NOMO-1 (cell line): ENCODE data around the gene NGFR.

Experiments
- DNase-seq, 2 experiments: peaks; one replicate each; lab custom pipeline; 2025; ENCODE audit not compliant: unreplicated experiment in 2 of 2; lab: John Stamatoyannopoulos, UW

NGFR gene

DNA sequence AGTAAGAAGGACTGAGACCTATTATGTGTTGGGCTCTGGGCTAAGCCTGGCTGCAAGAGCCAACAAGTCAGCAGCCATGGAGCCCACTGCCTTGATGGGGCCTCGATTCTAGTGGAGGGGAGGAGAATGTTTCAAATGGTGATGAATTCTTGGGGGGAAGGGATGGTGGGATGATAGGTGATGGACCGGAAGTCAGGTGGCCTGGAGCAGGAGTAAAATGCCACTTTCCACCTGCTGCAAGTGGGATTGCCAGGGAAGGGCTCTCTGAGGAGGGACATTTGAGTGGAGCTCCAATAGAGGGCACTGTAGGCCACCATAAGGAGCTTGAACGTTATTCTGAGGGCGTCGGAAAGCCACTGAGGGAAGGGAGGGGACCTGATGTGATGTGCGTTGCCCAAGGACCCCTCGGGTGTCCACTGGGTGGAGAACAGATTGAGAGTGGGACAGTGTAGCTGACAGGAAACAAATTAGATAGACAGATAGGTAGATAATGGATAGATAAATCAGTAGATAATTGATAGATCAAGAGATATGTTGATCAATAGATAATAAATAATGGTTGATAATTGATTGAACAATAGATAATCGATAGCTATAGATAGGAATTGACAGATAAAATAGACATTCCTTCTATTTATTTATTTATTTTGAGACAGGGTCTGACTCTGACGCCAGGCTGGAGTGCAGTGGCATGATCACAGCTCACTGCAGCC lies 62.4 kb downstream of the NGFR start:
- DNase-seq: peak; percentile 22 to 61
